Liver (tissue), 3 donors: Measurements from ENCODE around the gene MYO18B.

Source experiments
- RAD21 ChIP-seq, 2 donors: IDR thresholded peaks; 2 replicates each; pipeline ENCODE4 v1.6.1; 2016; ENCODE audit warnings: antibody characterized with exemption in 2 of 2, mild to moderate bottlenecking in 2 of 2
- SP1 ChIP-seq: IDR thresholded peaks from 2 replicates; pipeline ENCODE4 v1.6.1; 2018; ENCODE audit warnings: antibody characterized with exemption, mild to moderate bottlenecking
- TAF1 ChIP-seq: conservative IDR thresholded peaks from 2 replicates; pipeline ENCODE4 v1.6.1; 2016; ENCODE audit warnings: antibody characterized with exemption, mild to moderate bottlenecking
- TF ChIP-seq, protein P1 (sequence below): fragments of 150-350 bp; IDR thresholded peaks from 2 replicates; pipeline ENCODE4 v1.5.1; 2017; ENCODE audit warnings: improper control_type of control experiment, low read depth, low read length; ENCODE audit not compliant: missing input control
- TF ChIP-seq, protein P2 (sequence below): IDR thresholded peaks from 2 replicates; pipeline ENCODE4 v1.6.1; 2016; ENCODE audit warnings: antibody characterized with exemption, mild to moderate bottlenecking
- donor health status: healthy.
- donor health status: healthy.

DNA sequence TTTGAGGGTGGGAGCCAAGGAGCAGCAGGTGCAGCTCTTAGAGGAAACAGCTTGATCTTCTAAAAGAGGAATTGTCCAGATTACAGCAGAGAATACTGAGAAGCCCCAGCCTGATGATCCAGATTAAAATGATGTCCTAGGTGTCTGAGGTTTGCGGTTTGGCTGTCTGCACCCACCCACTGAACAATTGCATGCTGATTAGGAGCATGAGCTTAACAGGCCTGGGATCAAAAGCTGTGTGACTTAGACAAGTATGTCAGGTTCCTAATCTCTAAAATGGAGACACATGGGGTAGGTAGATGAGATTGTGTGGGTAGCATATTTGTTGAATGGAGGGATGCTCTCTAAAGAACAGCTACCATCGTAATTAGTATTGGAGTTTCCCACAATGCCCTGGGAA, 260.5 kb downstream of the MYO18B start:
- TF ChIP-seq, protein P1, sequence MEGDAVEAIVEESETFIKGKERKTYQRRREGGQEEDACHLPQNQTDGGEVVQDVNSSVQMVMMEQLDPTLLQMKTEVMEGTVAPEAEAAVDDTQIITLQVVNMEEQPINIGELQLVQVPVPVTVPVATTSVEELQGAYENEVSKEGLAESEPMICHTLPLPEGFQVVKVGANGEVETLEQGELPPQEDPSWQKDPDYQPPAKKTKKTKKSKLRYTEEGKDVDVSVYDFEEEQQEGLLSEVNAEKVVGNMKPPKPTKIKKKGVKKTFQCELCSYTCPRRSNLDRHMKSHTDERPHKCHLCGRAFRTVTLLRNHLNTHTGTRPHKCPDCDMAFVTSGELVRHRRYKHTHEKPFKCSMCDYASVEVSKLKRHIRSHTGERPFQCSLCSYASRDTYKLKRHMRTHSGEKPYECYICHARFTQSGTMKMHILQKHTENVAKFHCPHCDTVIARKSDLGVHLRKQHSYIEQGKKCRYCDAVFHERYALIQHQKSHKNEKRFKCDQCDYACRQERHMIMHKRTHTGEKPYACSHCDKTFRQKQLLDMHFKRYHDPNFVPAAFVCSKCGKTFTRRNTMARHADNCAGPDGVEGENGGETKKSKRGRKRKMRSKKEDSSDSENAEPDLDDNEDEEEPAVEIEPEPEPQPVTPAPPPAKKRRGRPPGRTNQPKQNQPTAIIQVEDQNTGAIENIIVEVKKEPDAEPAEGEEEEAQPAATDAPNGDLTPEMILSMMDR: no peak
- TF ChIP-seq SP1 (no peak), RAD21 (IDR thresholded peaks at IDR 0.05) (no peak), TAF1 (no peak)
- TF ChIP-seq, protein P2, sequence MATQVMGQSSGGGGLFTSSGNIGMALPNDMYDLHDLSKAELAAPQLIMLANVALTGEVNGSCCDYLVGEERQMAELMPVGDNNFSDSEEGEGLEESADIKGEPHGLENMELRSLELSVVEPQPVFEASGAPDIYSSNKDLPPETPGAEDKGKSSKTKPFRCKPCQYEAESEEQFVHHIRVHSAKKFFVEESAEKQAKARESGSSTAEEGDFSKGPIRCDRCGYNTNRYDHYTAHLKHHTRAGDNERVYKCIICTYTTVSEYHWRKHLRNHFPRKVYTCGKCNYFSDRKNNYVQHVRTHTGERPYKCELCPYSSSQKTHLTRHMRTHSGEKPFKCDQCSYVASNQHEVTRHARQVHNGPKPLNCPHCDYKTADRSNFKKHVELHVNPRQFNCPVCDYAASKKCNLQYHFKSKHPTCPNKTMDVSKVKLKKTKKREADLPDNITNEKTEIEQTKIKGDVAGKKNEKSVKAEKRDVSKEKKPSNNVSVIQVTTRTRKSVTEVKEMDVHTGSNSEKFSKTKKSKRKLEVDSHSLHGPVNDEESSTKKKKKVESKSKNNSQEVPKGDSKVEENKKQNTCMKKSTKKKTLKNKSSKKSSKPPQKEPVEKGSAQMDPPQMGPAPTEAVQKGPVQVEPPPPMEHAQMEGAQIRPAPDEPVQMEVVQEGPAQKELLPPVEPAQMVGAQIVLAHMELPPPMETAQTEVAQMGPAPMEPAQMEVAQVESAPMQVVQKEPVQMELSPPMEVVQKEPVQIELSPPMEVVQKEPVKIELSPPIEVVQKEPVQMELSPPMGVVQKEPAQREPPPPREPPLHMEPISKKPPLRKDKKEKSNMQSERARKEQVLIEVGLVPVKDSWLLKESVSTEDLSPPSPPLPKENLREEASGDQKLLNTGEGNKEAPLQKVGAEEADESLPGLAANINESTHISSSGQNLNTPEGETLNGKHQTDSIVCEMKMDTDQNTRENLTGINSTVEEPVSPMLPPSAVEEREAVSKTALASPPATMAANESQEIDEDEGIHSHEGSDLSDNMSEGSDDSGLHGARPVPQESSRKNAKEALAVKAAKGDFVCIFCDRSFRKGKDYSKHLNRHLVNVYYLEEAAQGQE: no peak
